Mammary microvascular endothelial cell (primary cell): ENCODE measurements around the gene ARF3. TPM values are rescaled to one million over a fixed set of nuclear protein-coding genes. Genes with fewer than 3 reads are reported as not detected.

Source experiments
- total RNA-seq: library from RNA; depleted of rRNA; stranded (reverse); fragments of >200 nt; gene quantifications from 2 replicates; pipeline ENCODE4 v1.2.3, GENCODE V29; 2015

Gene ARF3
- 109 and 119 TPM in 2 replicates for total RNA-seq

DNA sequence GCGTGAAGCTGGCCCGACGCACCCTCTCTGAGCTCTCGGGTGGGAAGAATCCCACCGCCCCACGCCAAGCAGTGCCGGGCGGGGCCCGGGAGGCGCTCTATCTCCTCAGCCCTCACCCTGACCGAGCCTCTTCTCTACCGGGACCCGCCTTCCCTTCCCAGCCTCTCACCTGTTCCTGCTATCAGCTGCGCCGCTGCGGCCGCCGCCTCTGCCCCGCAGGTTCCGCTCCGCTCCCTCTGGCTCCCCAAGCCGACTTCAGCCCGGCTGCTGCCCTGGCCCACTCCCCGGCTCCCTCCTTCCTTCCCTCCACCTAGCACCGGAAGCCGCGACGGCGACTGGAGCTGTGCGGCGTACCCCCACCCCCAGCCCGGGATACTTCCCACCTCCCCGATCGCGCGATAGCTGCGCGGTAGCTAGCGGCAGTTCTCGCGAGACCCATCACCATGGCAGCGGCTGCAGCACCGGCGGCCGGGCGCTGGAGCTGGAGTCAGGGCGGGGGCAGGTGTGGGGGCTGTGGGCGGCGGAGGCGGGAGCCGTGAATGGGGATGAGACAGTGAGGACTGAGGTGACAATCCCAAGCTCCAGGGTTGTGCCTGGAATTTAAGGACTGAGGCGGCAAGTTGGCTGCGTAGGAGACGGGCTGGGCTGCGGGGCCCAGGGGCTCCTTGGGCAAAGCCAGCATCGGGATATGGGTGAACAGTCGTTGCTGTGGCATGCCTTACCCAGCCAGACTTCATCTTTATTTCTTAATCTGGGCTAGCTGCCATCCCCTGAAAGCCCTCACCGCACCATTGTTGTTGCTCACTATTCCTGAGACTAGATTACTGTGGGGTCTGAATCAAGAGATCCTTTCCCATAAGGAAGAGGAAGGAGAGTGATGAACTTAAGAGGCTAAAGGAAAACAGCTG is at the start of gene ARF3:
ARF3 (minus strand) TSS at position 347 of the 908 bp plus-strand sequence. CDS start 16,392 bp downstream, outside the sequence.

DNA sequence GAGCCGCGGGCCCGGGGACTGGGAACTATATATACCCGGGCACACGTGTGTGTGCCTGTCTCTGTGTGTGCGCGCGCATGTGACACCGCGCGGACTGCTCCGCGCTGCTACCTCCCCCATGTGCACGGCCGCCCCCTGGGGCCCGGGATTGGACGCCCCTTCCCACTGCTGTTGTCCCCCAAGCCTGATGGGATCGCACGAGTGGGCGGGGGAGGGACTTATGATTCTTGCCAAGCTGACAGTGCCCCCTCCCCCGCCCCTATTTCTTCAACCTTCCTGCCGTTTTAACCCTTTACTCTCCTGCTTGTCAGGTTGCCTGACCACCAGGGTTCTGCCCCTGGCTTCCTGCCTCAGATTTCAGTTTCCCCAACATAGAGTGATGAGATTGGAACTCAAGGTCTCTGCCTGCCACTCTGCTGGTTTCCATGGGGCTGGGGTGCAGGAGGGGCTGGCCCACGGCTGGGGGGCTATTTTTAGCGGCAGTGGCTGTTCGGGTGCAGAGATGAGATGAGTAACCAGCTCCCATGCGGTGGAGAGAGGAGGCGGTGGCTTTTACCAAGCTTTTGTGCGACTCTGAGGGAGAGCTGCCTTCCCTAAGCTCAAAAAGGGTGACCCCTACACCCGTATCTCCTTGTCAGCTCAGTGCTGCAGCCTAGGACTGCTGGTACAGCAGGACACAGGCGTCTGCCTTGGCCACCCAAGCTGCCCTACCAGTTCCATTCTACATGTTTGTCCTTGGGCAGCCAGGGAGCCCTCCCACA is 42.3 kb upstream of the ARF3 start, which contains the start of gene DDN:
DDN (minus strand) TSS at position 5 of the 761 bp plus-strand sequence. CDS start 88 bp downstream, outside the sequence.

DNA sequence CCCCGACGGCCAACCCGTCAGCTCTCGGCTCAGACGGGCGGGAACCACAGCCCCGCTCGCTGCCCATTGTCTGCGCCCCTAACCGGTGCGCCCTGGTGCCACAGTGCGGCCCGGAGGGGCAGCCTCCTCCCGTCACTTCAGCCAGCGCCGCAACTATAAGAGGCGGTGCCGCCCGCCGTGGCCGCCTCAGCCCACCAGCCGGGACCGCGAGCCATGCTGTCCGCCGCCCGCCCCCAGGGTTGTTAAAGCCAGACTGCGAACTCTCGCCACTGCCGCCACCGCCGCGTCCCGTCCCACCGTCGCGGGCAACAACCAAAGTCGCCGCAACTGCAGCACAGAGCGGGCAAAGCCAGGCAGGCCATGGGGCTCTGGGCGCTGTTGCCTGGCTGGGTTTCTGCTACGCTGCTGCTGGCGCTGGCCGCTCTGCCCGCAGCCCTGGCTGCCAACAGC is 21.0 kb upstream of the ARF3 start, which contains the start of gene WNT1:
WNT1 (plus strand) TSS at position 32 of the 450 bp plus-strand sequence; CDS start at position 361, 329 bp downstream.

DNA sequence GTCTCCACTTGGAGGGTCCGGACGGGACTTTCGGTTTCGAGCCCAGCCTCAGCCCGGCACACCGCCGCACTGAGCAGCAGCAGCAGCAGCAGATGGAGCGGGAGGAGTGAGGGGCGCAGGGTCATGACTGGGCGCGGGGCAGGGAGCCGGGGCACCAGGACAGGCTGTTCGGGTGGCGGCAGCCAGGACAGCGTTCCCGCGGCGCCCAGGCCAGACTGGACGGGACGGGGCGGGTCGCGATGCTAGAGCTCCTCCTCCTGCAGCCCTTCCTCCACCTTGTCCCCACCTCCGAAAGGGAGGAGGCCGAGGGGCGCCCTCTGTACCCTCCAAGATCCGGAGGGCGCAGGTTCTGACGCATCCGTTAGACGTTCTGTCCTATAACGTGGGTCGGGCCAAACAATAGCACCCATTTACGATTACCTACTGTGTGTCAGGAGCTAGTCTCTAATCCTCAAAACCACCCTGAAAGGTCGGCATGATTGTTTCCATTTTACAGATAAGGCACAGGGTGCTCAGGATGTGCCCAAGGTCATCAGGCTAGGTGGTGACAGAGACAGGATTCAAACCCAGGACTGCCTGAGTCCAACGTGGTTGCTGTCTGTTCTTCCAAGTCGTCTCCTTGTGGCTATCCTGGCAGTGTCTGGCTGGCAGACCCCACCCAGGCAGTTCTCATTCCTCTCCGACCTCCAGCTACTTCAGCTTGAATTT is 31.8 kb downstream of the ARF3 start, which contains the start of gene FKBP11:
FKBP11 (minus strand) TSS at position 189 of the 708 bp plus-strand sequence; CDS start at position 125, 64 bp downstream.

Other genes with a start within 250 kb of the ARF3 start
- gene CCNT1, start 240.8 kb downstream of the ARF3 start, total RNA-seq, result 11.0 and 12.5 TPM in 2 replicates
- 16.9 and 19.7 TPM in 2 replicates for gene ADCY6, start 168.4 kb downstream of the ARF3 start, total RNA-seq
- gene CACNB3, start 139.0 kb downstream of the ARF3 start, total RNA-seq, result 9.0 and 19.5 TPM in 2 replicates
- 73.7 and 74.7 TPM in 2 replicates for gene DDX23, start 105.3 kb downstream of the ARF3 start, total RNA-seq
- gene RND1, start 91.6 kb downstream of the ARF3 start, total RNA-seq, result 4.1 and 5.3 TPM in 2 replicates
- 25.8 and 28.5 TPM in 2 replicates for gene FKBP11, start 32.0 kb downstream of the ARF3 start, total RNA-seq
- gene WNT10B, start 14.2 kb upstream of the ARF3 start, total RNA-seq, result not detected in 2 replicates
- gene WNT1, start 20.8 kb upstream of the ARF3 start, total RNA-seq, result not detected in 2 replicates
- gene DDN, start 41.9 kb upstream of the ARF3 start, total RNA-seq, result under 0.01 TPM in 1 of 2 replicates, not detected in the other
- 39.6 and 41.2 TPM in 2 replicates for gene PRKAG1, start 61.3 kb upstream of the ARF3 start, total RNA-seq
- gene KMT2D, start 103.3 kb upstream of the ARF3 start, total RNA-seq, result 15.9 and 39.8 TPM in 2 replicates
- 5.4 and 6.9 TPM in 2 replicates for gene RHEBL1, start 112.5 kb upstream of the ARF3 start, total RNA-seq
- 3.5 and 4.4 TPM in 2 replicates for gene DHH, start 137.3 kb upstream of the ARF3 start, total RNA-seq
- gene LMBR1L, start 153.4 kb upstream of the ARF3 start, total RNA-seq, result 32.2 and 51.6 TPM in 2 replicates
- gene TUBA1B, start 173.9 kb upstream of the ARF3 start, total RNA-seq, result 3,914 and 4,040 TPM in 2 replicates
- gene TUBA1A, start 231.6 kb upstream of the ARF3 start, total RNA-seq, result 773 and 887 TPM in 2 replicates